CD4-positive, alpha-beta T cell (primary cell): Measurements from ENCODE around the gene IQSEC2. TPM values are rescaled to one million over a fixed set of nuclear protein-coding genes. Genes with fewer than 3 reads are reported as not detected.

Experiments
- ATAC-seq: fragments of 200-7000 bp; cut with Tn5 transposase; one replicate; pipeline ENCODE4 v1.10.0; 2022; ENCODE audit warnings: mild to moderate bottlenecking; ENCODE audit not compliant: poor library complexity
- CTCF ChIA-PET: fragments of 350-600 bp; sonication (Branson Sonifier 250); formaldehyde crosslinking; loops from one replicate; lab custom pipeline; 2021; ENCODE audit warnings: antibody characterized with exemption, inconsistent platforms; lab: Charles Lee
- POLR2A ChIA-PET: fragments of 350-600 bp; sonication (Branson Sonifier 250); formaldehyde crosslinking; loops from one replicate; lab custom pipeline; 2021; ENCODE audit warnings: antibody characterized with exemption, inconsistent platforms; lab: Charles Lee
- DNase-seq, 14 experiments: peaks; one replicate each; pipeline ENCODE4 v3.0.0-alpha.2; 2013 to 2020; ENCODE audit warnings: mixed read lengths in 2 of 14
- H3K27ac ChIP-seq, 2 donors: one replicate each; pipeline versions ENCODE4 v1.5.1 to v1.7.0; 2013; ENCODE audit warnings: low read length in 2 of 2, low read depth in 1 of 2, mild to moderate bottlenecking in 1 of 2
- H3K27me3 ChIP-seq, 2 experiments: 1 replicate in 1 of 2; 2 replicates in 1 of 2; pipeline versions ENCODE4 v1.6.1 to v1.7.0; 2013; ENCODE audit warnings: low read length in 2 of 2, control low read depth in 1 of 2, mild to moderate bottlenecking in 1 of 2, moderate library complexity in 1 of 2; ENCODE audit not compliant: insufficient read depth in 2 of 2, control insufficient read depth in 1 of 2
- H3K36me3 ChIP-seq: one replicate; pipeline ENCODE4 v1.6.1; 2013; ENCODE audit warnings: low read length, control low read depth; ENCODE audit not compliant: insufficient read depth
- H3K4me1 ChIP-seq: one replicate; pipeline ENCODE4 v1.6.1; 2013; ENCODE audit warnings: low read length, control low read depth; ENCODE audit not compliant: insufficient read depth
- H3K4me3 ChIP-seq: one replicate; pipeline ENCODE4 v1.5.1; 2013; ENCODE audit warnings: mild to moderate bottlenecking, low read length, moderate library complexity
- H3K9me3 ChIP-seq, 2 experiments: 1 replicate in 1 of 2; 2 replicates in 1 of 2; pipeline versions ENCODE4 v1.6.1 to v1.7.0; 2013; ENCODE audit warnings: low read length in 2 of 2, mild to moderate bottlenecking in 2 of 2, control low read depth in 1 of 2, moderate library complexity in 1 of 2; ENCODE audit not compliant: control insufficient read depth in 1 of 2, insufficient read depth in 1 of 2
- H3K27ac Mint-ChIP-seq: one replicate; pipeline ENCODE4 v1.8.0; 2020; ENCODE audit warnings: mixed read lengths
- H3K27me3 Mint-ChIP-seq: one replicate; pipeline ENCODE4 v1.8.0; 2021; ENCODE audit warnings: mixed read lengths
- H3K36me3 Mint-ChIP-seq: one replicate; pipeline ENCODE4 v1.8.0; 2021; ENCODE audit warnings: low read depth, mixed read lengths
- H3K4me1 Mint-ChIP-seq: one replicate; pipeline ENCODE4 v1.8.0; 2021; ENCODE audit warnings: low read depth, mixed read lengths
- H3K4me3 Mint-ChIP-seq: one replicate; pipeline ENCODE4 v1.8.0; 2020; ENCODE audit warnings: mild to moderate bottlenecking, mixed read lengths
- H3K9me3 Mint-ChIP-seq: one replicate; pipeline ENCODE4 v1.8.0; 2020; ENCODE audit warnings: mixed read lengths
- CTCF ChIP-seq: fragments of 200-600 bp; IDR thresholded peaks from one replicate; pipeline ENCODE4 v1.8.0; 2022; ENCODE audit warnings: antibody characterized with exemption, mild to moderate bottlenecking
- intact Hi-C, 2 experiments: fragments of 100-400 bp; cut with DNase I in 1 of 2; cut with micrococcal nuclease in 1 of 2; formaldehyde crosslinking; loops; one replicate each; pipeline versions ENCODE4 v1.15.1 to v1.9.0; 2023 to 2025; cut with DNase I, micrococcal nuclease
- total RNA-seq, 174 experiments: library from RNA in 2 of 174; stranded (reverse) in 2 of 174; gene quantifications; one replicate each; pipeline ENCODE4 v1.2.3 and lab custom pipeline; 2021 to 2026

IQSEC2 gene
- total RNA-seq, 2 experiments from 2014 or later: 0.85 to 2.2 TPM

DNA sequence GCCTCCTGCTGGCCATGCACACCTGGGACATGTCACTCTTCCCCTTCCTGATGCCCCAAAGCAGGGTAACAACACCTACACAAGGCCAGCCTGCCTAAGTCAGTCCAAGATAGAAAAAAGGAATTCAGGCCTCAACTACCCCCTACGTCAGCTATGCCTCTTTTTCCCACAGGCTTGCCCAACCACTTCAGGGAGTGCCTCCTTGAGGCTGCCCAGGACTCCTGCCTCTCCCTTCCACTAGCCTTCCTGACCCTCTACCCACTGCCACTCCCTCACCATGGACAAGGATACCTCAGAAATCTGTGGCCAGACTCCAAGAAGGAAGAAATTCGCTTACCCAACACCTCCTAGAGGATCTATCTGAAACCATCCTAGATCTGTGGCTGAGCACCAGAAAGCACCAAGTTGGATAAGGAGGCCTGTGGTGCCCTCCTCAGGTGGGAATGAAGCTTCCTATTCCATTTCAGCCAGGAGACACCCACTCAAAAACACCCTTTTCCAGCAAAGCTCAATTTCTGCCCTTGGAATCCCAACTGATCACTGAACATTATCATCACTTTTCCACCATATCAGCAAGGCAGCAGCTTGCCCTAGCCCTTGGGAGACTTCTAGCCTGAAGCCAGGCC is 58.2 kb downstream of the IQSEC2 start:
- Mint-ChIP-seq H3K4me3 (peak overlapping the region; percentile 100), H3K36me3 (peaks cover 57% of the 10 kb centered on the region), H3K9me3 (no peaks in the 10 kb centered on the region), H3K27me3 (no peaks in the 10 kb centered on the region), H3K27ac (peak overlapping the region; percentile 95), H3K4me1 (peaks cover 38% of the 10 kb centered on the region)
- peak overlapping the region; percentile 9 to 91 for H3K27ac ChIP-seq
- H3K27me3 ChIP-seq: no peaks in the 10 kb centered on the region
- intact Hi-C loops: loop anchor here in 1 of 2 experiments (2.0 to 10.0 kb wide), 3 partner anchors 22 to 822 kb away; partner anchors contain the start of genes PHF8 and TSPYL2
- no peak for ATAC-seq
- H3K9me3 ChIP-seq: no peaks in the 10 kb centered on the region
- CTCF ChIA-PET: interaction anchor here (0.7 kb wide), 1 partner anchor 12 kb away, joined by 3 read pairs; no protein-coding TSS in a partner anchor
- POLR2A ChIA-PET: interaction anchor here (1.0 kb wide), 1 partner anchor 151 kb away, joined by 3 read pairs; no protein-coding TSS in a partner anchor
- H3K36me3 ChIP-seq: peaks cover 30% of the 10 kb centered on the region
- H3K4me3 ChIP-seq: peak overlapping the region; percentile 98
- peaks cover 32% of the 10 kb centered on the region for H3K4me1 ChIP-seq
- no peak for TF ChIP-seq CTCF
- DNase-seq: peak in 1 of 14 experiments; percentile 4

Other genes with a start within 250 kb of the IQSEC2 start
- not detected for gene GPR173, start 232.8 kb downstream of the IQSEC2 start, total RNA-seq
- gene TSPYL2, start 199.2 kb downstream of the IQSEC2 start, total RNA-seq: 100 to 1,000 TPM; 428 to 461 TPM
- 1 to 10 TPM; 6.2 to 6.8 TPM for gene KANTR, start 187.4 kb downstream of the IQSEC2 start, total RNA-seq
- gene KDM5C, start 56.4 kb downstream of the IQSEC2 start, total RNA-seq: 100 to 1,000 TPM; 236 to 237 TPM
- gene SMC1A, start 141.1 kb upstream of the IQSEC2 start, total RNA-seq: 10 to 100 TPM; 25.5 to 28.6 TPM
- 1 to 10 TPM; 2.5 to 2.6 TPM for gene RIBC1, start 141.3 kb upstream of the IQSEC2 start, total RNA-seq
- 10 to 100 TPM; 27.0 to 28.6 TPM for gene HSD17B10, start 152.8 kb upstream of the IQSEC2 start, total RNA-seq